Stomach smooth muscle (tissue), 2 donors: ENCODE results near the gene PDE6C.

Source experiments
- H3K27ac ChIP-seq: one replicate; pipeline ENCODE4 v1.7.0; 2013; ENCODE audit warnings: mild to moderate bottlenecking, low read length, inconsistent platforms
- H3K27me3 ChIP-seq, 2 donors: one replicate each; pipeline ENCODE4 v1.7.0; 2013; ENCODE audit warnings: low read length in 2 of 2; ENCODE audit not compliant: insufficient read depth in 2 of 2, control insufficient read depth in 1 of 2
- H3K36me3 ChIP-seq, 2 donors: one replicate each; pipeline ENCODE4 v1.7.0; 2013; ENCODE audit warnings: low read length in 2 of 2; ENCODE audit not compliant: control insufficient read depth in 2 of 2, insufficient read depth in 2 of 2
- H3K4me1 ChIP-seq: one replicate; pipeline ENCODE4 v1.7.0; 2013; ENCODE audit warnings: low read length; ENCODE audit not compliant: control insufficient read depth, insufficient read depth
- H3K4me3 ChIP-seq, 2 donors: one replicate each; pipeline ENCODE4 v1.7.0; 2013; ENCODE audit warnings: low read length in 2 of 2
- H3K9ac ChIP-seq, 2 donors: one replicate each; pipeline ENCODE4 v1.7.0; 2013; ENCODE audit warnings: low read length in 2 of 2, mild to moderate bottlenecking in 1 of 2
- H3K9me3 ChIP-seq, 2 donors: one replicate each; pipeline ENCODE4 v1.7.0; 2013; ENCODE audit warnings: low read length in 2 of 2; ENCODE audit not compliant: control insufficient read depth in 2 of 2
- donor health status: healthy.
- donor health status: Pancreatic carcinoma.

Gene PDE6C

GRCh38 chr10:93577565-93577964, 34.8 kb upstream of the PDE6C start:
- no peak overlapping the region for H3K4me3 ChIP-seq
- no peak overlapping the region for H3K9ac ChIP-seq
- no peaks in the 10 kb centered on the region for H3K4me1 ChIP-seq
- H3K27ac ChIP-seq: no peak overlapping the region
- peaks cover 6 to 12% of the 10 kb centered on the region in 2 donors for H3K9me3 ChIP-seq
- peaks cover 5 to 7% of the 10 kb centered on the region in 2 donors for H3K27me3 ChIP-seq
- H3K36me3 ChIP-seq: no peaks in the 10 kb centered on the region

GRCh38 chr10:93579089-93579488, 33.2 kb upstream of the PDE6C start:
- no peak overlapping the region for H3K4me3 ChIP-seq
- no peak overlapping the region for H3K9ac ChIP-seq
- no peaks in the 10 kb centered on the region for H3K4me1 ChIP-seq
- H3K27me3 ChIP-seq: peaks cover 5 to 7% of the 10 kb centered on the region in 2 donors
- peaks cover 6 to 12% of the 10 kb centered on the region in 2 donors for H3K9me3 ChIP-seq
- no peak overlapping the region for H3K27ac ChIP-seq
- H3K36me3 ChIP-seq: no peaks in the 10 kb centered on the region

GRCh38 chr10:93579985-93580711, 32.2 kb upstream of the PDE6C start:
- H3K36me3 ChIP-seq: no peaks in the 10 kb centered on the region
- no peak overlapping the region for H3K27ac ChIP-seq
- no peak overlapping the region for H3K4me3 ChIP-seq
- no peak overlapping the region for H3K9ac ChIP-seq
- H3K9me3 ChIP-seq: peaks cover 6 to 12% of the 10 kb centered on the region in 2 donors
- H3K4me1 ChIP-seq: no peaks in the 10 kb centered on the region
- H3K27me3 ChIP-seq: peaks cover 5 to 7% of the 10 kb centered on the region in 2 donors

GRCh38 chr10:93580828-93581227, 31.5 kb upstream of the PDE6C start:
- Histone ChIP-seq H3K9me3 (peaks cover 6 to 12% of the 10 kb centered on the region in 2 donors), H3K4me3 (no peak overlapping the region), H3K27ac (no peak overlapping the region), H3K4me1 (no peaks in the 10 kb centered on the region), H3K36me3 (no peaks in the 10 kb centered on the region), H3K9ac (no peak overlapping the region), H3K27me3 (peaks cover 5 to 7% of the 10 kb centered on the region in 2 donors)

GRCh38 chr10:93584445-93584844, 27.9 kb upstream of the PDE6C start:
- Histone ChIP-seq H3K9me3 (peaks cover 6 to 11% of the 10 kb centered on the region in 2 donors), H3K4me3 (no peak overlapping the region), H3K36me3 (no peaks in the 10 kb centered on the region), H3K27ac (no peak overlapping the region), H3K9ac (no peak overlapping the region), H3K4me1 (no peaks in the 10 kb centered on the region), H3K27me3 (no peaks in the 10 kb centered on the region)

- Histone ChIP-seq H3K27me3 (no peaks in the 10 kb centered on the region), H3K36me3 (no peaks in the 10 kb centered on the region), H3K4me3 (no peak overlapping the region), H3K9ac (no peak overlapping the region), H3K27ac (no peak overlapping the region), H3K9me3 (no peaks in the 10 kb centered on the region), H3K4me1 (no peaks in the 10 kb centered on the region)
Observed at GRCh38 chr10:93589648-93590562, 22.4 kb upstream of the PDE6C start.

- Histone ChIP-seq H3K27ac (no peak overlapping the region), H3K9ac (no peak overlapping the region), H3K36me3 (no peaks in the 10 kb centered on the region), H3K4me1 (no peaks in the 10 kb centered on the region), H3K27me3 (no peaks in the 10 kb centered on the region), H3K4me3 (no peak overlapping the region), H3K9me3 (no peaks in the 10 kb centered on the region)
Observed at GRCh38 chr10:93590638-93591037, 21.7 kb upstream of the PDE6C start.

GRCh38 chr10:93591065-93591808, 21.1 kb upstream of the PDE6C start:
- Histone ChIP-seq H3K9me3 (no peaks in the 10 kb centered on the region), H3K36me3 (no peaks in the 10 kb centered on the region), H3K27me3 (no peaks in the 10 kb centered on the region), H3K27ac (no peak overlapping the region), H3K9ac (no peak overlapping the region), H3K4me1 (no peaks in the 10 kb centered on the region), H3K4me3 (no peak overlapping the region)

- Histone ChIP-seq H3K4me3 (no peak overlapping the region), H3K9ac (no peak overlapping the region), H3K27me3 (no peaks in the 10 kb centered on the region), H3K27ac (no peak overlapping the region), H3K9me3 (no peaks in the 10 kb centered on the region), H3K36me3 (no peaks in the 10 kb centered on the region), H3K4me1 (no peaks in the 10 kb centered on the region)
Observed at GRCh38 chr10:93593254-93593653, 19.1 kb upstream of the PDE6C start.

- no peak overlapping the region for H3K27ac ChIP-seq
- no peaks in the 10 kb centered on the region for H3K9me3 ChIP-seq
- H3K36me3 ChIP-seq: no peaks in the 10 kb centered on the region
- H3K27me3 ChIP-seq: no peaks in the 10 kb centered on the region
- no peak overlapping the region for H3K9ac ChIP-seq
- no peak overlapping the region for H3K4me3 ChIP-seq
- H3K4me1 ChIP-seq: no peaks in the 10 kb centered on the region
Observed at GRCh38 chr10:93593749-93594148, 18.6 kb upstream of the PDE6C start.
